K562 (cell line): Measurements from ENCODE around the gene IGF1R. TPM values are rescaled to one million over a fixed set of nuclear protein-coding genes. Genes with fewer than 3 reads are reported as not detected.

ENCODE experiments used
- ATAC-seq: fragments of 200-7000 bp; cut with Tn5 transposase; 3 replicates; pipeline ENCODE4 v1.9.1; 2020; ENCODE audit warnings: moderate library complexity
- BruUV-seq: library from RNA; stranded (reverse); fragments of 400-500 nt; replicated peaks from 2 replicates; lab custom pipeline; 2021; lab: Mats Ljungman, UMichigan
- CTCF ChIA-PET: fragments of 300-600 bp; formaldehyde crosslinking; extraction: SDS; loops from one replicate; lab custom pipeline; 2021; ENCODE audit warnings: low intra/inter-chr PET ratio; lab: Yijun Ruan, JAX
- POLR2A ChIA-PET: fragments of 300-600, 350-650 bp; sonication (Branson Sonifier 250); formaldehyde crosslinking; extraction: SDS; loops from one replicate; lab custom pipeline; 2021; ENCODE audit warnings: antibody characterized with exemption, inconsistent platforms; lab: Yijun Ruan, JAX
- DNase-seq, 4 experiments: peaks; one replicate each; pipeline versions ENCODE4 v3.0.0 to v3.0.0-alpha.2; 2011 to 2018; ENCODE audit warnings: low spot score in 3 of 4, mixed read lengths in 3 of 4; ENCODE audit errors: extremely low read depth in 1 of 4
- FAIRE-seq: peaks from 2 replicates; lab custom pipeline; 2011; peaks lifted over from hg19 to GRCh38; lab: Jason Lieb, UNC
- H2AFZ ChIP-seq: 2 replicates; pipeline ENCODE4 v1.6.0; 2011; ENCODE audit warnings: low read depth, low read length, control low read depth, inconsistent platforms
- H3K27ac ChIP-seq: fragments of 200-600 bp; 3 replicates; pipeline ENCODE4 v1.8.0; 2011; ENCODE audit warnings: low read depth, mild to moderate bottlenecking, control low read depth, inconsistent platforms, low read length, moderate library complexity, mixed read lengths; ENCODE audit errors: extremely low read depth
- H3K27me3 ChIP-seq, 2 experiments: fragments of 300-600 bp in 1 of 2; 2 replicates in 1 of 2; 3 replicates in 1 of 2; pipeline versions ENCODE4 v1.6.0 to v1.8.0; 2011; ENCODE audit warnings: inconsistent platforms in 2 of 2, low read length in 2 of 2, mild to moderate bottlenecking in 1 of 2, mixed read lengths in 1 of 2, moderate library complexity in 1 of 2; ENCODE audit not compliant: control insufficient read depth in 2 of 2, insufficient read depth in 2 of 2
- H3K36me3 ChIP-seq: fragments of 300-600 bp; 3 replicates; pipeline ENCODE4 v1.8.0; 2011; ENCODE audit warnings: mild to moderate bottlenecking, low read length, inconsistent platforms; ENCODE audit not compliant: control insufficient read depth, insufficient read depth
- H3K4me1 ChIP-seq, 2 experiments: fragments of 200-600 bp in 1 of 2; replicated peaks in 1 of 2; 2 replicates in 1 of 2; 3 replicates in 1 of 2; pipeline versions ENCODE4 v1.5.1 to v1.8.0; 2011; ENCODE audit warnings: inconsistent platforms in 2 of 2, low read length in 2 of 2, mild to moderate bottlenecking in 1 of 2, mixed read lengths in 1 of 2, moderate library complexity in 1 of 2; ENCODE audit not compliant: control insufficient read depth in 2 of 2, insufficient read depth in 2 of 2
- H3K4me2 ChIP-seq: 2 replicates; pipeline ENCODE4 v1.6.1; 2011; ENCODE audit warnings: low read length, control low read depth, inconsistent platforms, mixed read lengths; ENCODE audit not compliant: insufficient read depth
- H3K4me3 ChIP-seq: fragments of 200-600 bp; sonication (generic), shearing (Covaris generic); 2 replicates; pipeline ENCODE4 v1.5.1; 2016; ENCODE audit warnings: control low read depth, inconsistent platforms
- H3K79me2 ChIP-seq: fragments of 200-600 bp; 3 replicates; pipeline ENCODE4 v1.8.0; 2011; ENCODE audit warnings: low read length, inconsistent platforms; ENCODE audit not compliant: control insufficient read depth, insufficient read depth
- H3K9ac ChIP-seq, 2 experiments: 2 replicates each; pipeline versions ENCODE4 v1.6.0 to v1.6.1; 2011; ENCODE audit warnings: low read depth in 2 of 2, low read length in 2 of 2, control low read depth in 1 of 2, inconsistent platforms in 1 of 2, mild to moderate bottlenecking in 1 of 2, mixed read lengths in 1 of 2; ENCODE audit not compliant: insufficient read depth in 1 of 2
- H3K9me1 ChIP-seq: one replicate; pipeline ENCODE4 v1.6.0; 2011; ENCODE audit warnings: inconsistent platforms, mild to moderate bottlenecking, low read length, moderate library complexity; ENCODE audit not compliant: control insufficient read depth, insufficient read depth
- H3K9me3 ChIP-seq: replicated peaks from 2 replicates; pipeline ENCODE4 v1.5.1; 2011; ENCODE audit warnings: low read depth, low read length, inconsistent platforms; ENCODE audit not compliant: control insufficient read depth, insufficient read depth
- H4K20me1 ChIP-seq: replicated peaks from 2 replicates; pipeline ENCODE4 v1.6.1; 2011; ENCODE audit warnings: low read length, inconsistent platforms, mixed read lengths; ENCODE audit not compliant: control insufficient read depth, insufficient read depth
- FOXJ3 ChIP-seq: sonication (generic); formaldehyde crosslinking; IDR thresholded peaks from 2 replicates; pipeline ENCODE4 v1.4.0; 2020; ENCODE audit warnings: mild to moderate bottlenecking, missing genetic modification reagents
- FOXM1 ChIP-seq, 2 experiments: fragments of 450-650 bp in 1 of 2; sonication (generic) in 1 of 2; formaldehyde crosslinking in 1 of 2; IDR thresholded peaks; 2 replicates each; pipeline versions ENCODE4 v1.6.1 to v1.9.0; 2017 to 2022; ENCODE audit warnings: low read depth in 2 of 2, mild to moderate bottlenecking in 2 of 2, missing genetic modification reagents in 1 of 2, moderate library complexity in 1 of 2
- SAFB2 ChIP-seq: fragments of 200-400 bp; formaldehyde crosslinking; IDR thresholded peaks from 2 replicates; pipeline ENCODE4 v1.6.1; 2018; ENCODE audit warnings: borderline replicate concordance, low read length, low read depth, moderate library complexity; ENCODE audit not compliant: severe bottlenecking
- STAT5B ChIP-seq: fragments of 250-450 bp; sonication (Bioruptor Pico); IDR thresholded peaks from 2 replicates; pipeline ENCODE4 v1.8.0; 2021; ENCODE audit warnings: mild to moderate bottlenecking, inconsistent platforms
- TAL1 ChIP-seq: fragments of 450-650 bp; IDR thresholded peaks from 2 replicates; pipeline ENCODE4 v1.6.1; 2016; ENCODE audit warnings: mild to moderate bottlenecking
- ZBTB5 ChIP-seq: fragments of 450-650 bp; IDR thresholded peaks from 2 replicates; pipeline ENCODE4 v1.6.1; 2017; ENCODE audit warnings: antibody characterized with exemption
- ZMIZ1 ChIP-seq, 2 experiments: fragments of 150-350 bp in 1 of 2; IDR thresholded peaks; 2 replicates each; pipeline ENCODE4 v1.6.1; 2012 to 2016; ENCODE audit warnings: low read depth in 2 of 2, low read length in 2 of 2, mild to moderate bottlenecking in 1 of 2, moderate library complexity in 1 of 2
- ZNF3 ChIP-seq: fragments of 250-450 bp; sonication (Bioruptor Pico); IDR thresholded peaks from 2 replicates; pipeline ENCODE4 v1.5.0; 2021; ENCODE audit warnings: mild to moderate bottlenecking, moderate library complexity
- ZZZ3 ChIP-seq: fragments of 450-650 bp; IDR thresholded peaks from 2 replicates; pipeline ENCODE4 v1.6.1; 2016; ENCODE audit warnings: antibody characterized with exemption, mild to moderate bottlenecking, moderate library complexity
- WGBS: fragments of 100-300 bp; shearing (Covaris generic); methylation state at CpG from one replicate; pipeline ENCODE4 v1.1.6; 2016; ENCODE audit warnings: low coverage, mixed read lengths; ENCODE audit not compliant: insufficient coverage; ENCODE audit errors: missing lambda C conversion rate; 5-methylcytosine and 5-hydroxymethylcytosine counted together
- in situ Hi-C: fragments of 300-500 bp; cut with MboI; formaldehyde crosslinking; loops from 4 replicates; pipeline ENCODE4 v1.15.0; 2018; ENCODE audit warnings: inconsistent platforms, mixed read lengths
- intact Hi-C: fragments of 100-400 bp; cut with micrococcal nuclease; formaldehyde crosslinking; loops from 2 replicates; pipeline ENCODE4 v1.14.2; 2022
- polyA plus RNA-seq, 8 experiments: library from polyadenylated mRNA; depleted of rRNA in 4 of 8; stranded (reverse) in 5 of 8; unstranded in 3 of 8; fragments of >200 nt; fragmentation: Nextera tagmentation in 2 of 8; fragmentation: Illumina TruSeq in 1 of 8; extraction: Ambion mirVana in 2 of 8; extraction: Trizol in 1 of 8; gene quantifications; 2 replicates each; pipeline versions ENCODE4 v1.2.1 to v1.2.3, GENCODE V29; 2011 to 2014; ENCODE audit warnings: inconsistent platforms in 1 of 8, missing spikeins in 1 of 8
- total RNA-seq, 7 experiments: library from RNA; depleted of rRNA in 6 of 7; stranded (reverse); fragments of >200 nt in 6 of 7; fragmentation: Illumina TruSeq in 2 of 7; extraction: Trizol in 2 of 7; gene quantifications; 2 replicates each; pipeline versions ENCODE4 v1.2.1 to v1.2.3, GENCODE V29; 2011 to 2021; ENCODE audit warnings: low replicate concordance in 1 of 7

The IGF1R gene
- total and polyA plus RNA-seq, 9 of the 15 experiments (the other 6 are each of a cell fraction or from before 2014, with no cell fraction given) = 0.35 to 8.0 (median 1.6) TPM

GRCh38 chr15:98954411-98954810 lies 306.1 kb downstream of the IGF1R start:
- no peaks in the 10 kb centered on the region for H3K79me2 ChIP-seq
- H3K4me2 ChIP-seq = no peak overlapping the region
- TF ChIP-seq ZNF3 (no peak), TAL1 (no peak), FOXM1 (IDR thresholded peaks at IDR 0.05; ENCODE audit: low read depth) (no peak), FOXM1 (CRISPR knock-in tag; IDR thresholded peaks at IDR 0.05; ENCODE audit: low read depth) (no peak), STAT5B (no peak), ZBTB5 (no peak), ZZZ3 (no peak), FOXJ3 (CRISPR knock-in tag) (no peak), ZMIZ1 (IDR thresholded peaks at IDR 0.05; ENCODE audit: low read depth in 2 of 2, low read length in 2 of 2) (no peak), SAFB2 (no peak)
- ChIA-PET CTCF (no interaction called here), POLR2A (interaction anchor here (1.6 kb wide), 1 partner anchor 11 kb away, joined by 7 read pairs; no protein-coding TSS in a partner anchor)
- no peaks in the 10 kb centered on the region for H3K9me3 ChIP-seq
- no peak overlapping the region; a peak in 1 of 4 replicates for H3K9ac ChIP-seq
- no peak overlapping the region for H2AFZ ChIP-seq
- peaks cover 0 to 10% of the 10 kb centered on the region in 2 experiments; a peak in 2 of 5 replicates for H3K4me1 ChIP-seq
- H3K4me3 ChIP-seq = no peak overlapping the region
- no peaks in the 10 kb centered on the region for H3K9me1 ChIP-seq
- H3K36me3 ChIP-seq = no peaks in the 10 kb centered on the region
- no peak overlapping the region for H3K27ac ChIP-seq
- H3K27me3 ChIP-seq = peaks cover 7 to 47% of the 10 kb centered on the region in 2 experiments; a peak in 4 of 5 replicates
- intact Hi-C loops (no loop called here), in situ Hi-C loops (no loop called here)
- H4K20me1 ChIP-seq = no peaks in the 10 kb centered on the region; the same call in 1 of the 2 replicates
- DNase-seq (no peak), ATAC-seq (no peak), FAIRE-seq (no peak)
- BruUV-seq = no TSS peak
- 10% methylated on average over 5 of the region's 5 CpGs for WGBS
